ENCODE data around the gene ATP5F1D.

Gene ATP5F1D

DNA sequence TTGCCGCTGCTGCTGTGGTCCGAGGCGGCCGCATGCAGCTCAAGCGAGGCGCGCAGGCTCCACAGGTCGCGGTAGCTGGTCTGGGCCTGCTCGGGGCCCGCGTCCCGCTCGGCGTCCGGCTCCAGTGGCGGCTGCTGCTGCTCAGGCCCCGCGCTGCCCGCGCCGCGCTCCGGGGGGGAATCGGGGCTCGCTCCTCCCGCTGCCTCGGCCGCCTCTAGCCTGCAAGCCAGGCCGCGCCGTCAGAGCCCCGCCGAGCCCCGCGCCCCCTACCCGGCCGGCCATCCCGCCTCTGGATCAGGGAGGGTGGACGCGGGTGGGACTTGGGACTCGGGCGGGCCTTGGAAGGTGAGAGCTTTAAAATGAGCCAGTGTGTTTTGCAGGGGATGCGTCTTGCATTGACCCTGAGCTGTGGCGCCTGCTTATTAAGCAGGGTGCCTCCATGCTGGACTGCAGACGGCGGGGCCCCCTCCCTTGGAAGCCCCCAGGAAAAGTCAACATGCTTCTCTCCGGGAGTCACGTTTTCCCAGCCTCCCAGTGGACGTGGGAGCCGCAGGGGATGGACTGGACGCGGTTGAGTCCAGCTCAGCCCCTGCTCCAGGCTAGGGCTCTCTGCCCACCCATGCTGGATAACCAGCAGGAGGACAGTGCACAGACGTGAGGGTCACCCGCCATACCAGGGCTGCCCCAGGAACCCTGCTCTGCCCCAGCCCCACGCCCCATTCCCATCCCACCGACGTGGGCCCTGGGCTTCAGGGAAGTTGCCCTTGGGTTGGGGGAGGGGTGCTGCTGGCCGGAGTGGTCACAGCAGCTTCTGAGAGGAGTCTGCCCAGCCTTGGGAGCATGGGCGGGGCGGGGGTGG is 11.4 kb upstream of the ATP5F1D start:
- no peak overlapping the region for H3K9ac ChIP-seq (ENCODE audit: low read depth, low read length)
- no peaks in the 10 kb centered on the region for H3K27me3 ChIP-seq (ENCODE audit: insufficient read depth, low read length)
- H3K27ac ChIP-seq (ENCODE audit: low read length), result no peak overlapping the region
- H3K36me3 ChIP-seq (ENCODE audit: insufficient read depth, low read depth, low read length), result peaks cover 27% of the 10 kb centered on the region
- H3K4me3 ChIP-seq (ENCODE audit: low read length), result no peak overlapping the region
- H3K4me1 ChIP-seq (ENCODE audit: insufficient read depth, low read length), result no peaks in the 10 kb centered on the region
- no peaks in the 10 kb centered on the region for H3K9me3 ChIP-seq (ENCODE audit: insufficient read depth, low read depth, low read length)

- H3K4me1 ChIP-seq (ENCODE audit: insufficient read depth, low read length), result no peaks in the 10 kb centered on the region
- no peak overlapping the region for H3K9ac ChIP-seq (ENCODE audit: low read depth, low read length)
- H3K27ac ChIP-seq (ENCODE audit: low read length), result no peak overlapping the region
- H3K27me3 ChIP-seq (ENCODE audit: insufficient read depth, low read length), result no peaks in the 10 kb centered on the region
- H3K9me3 ChIP-seq (ENCODE audit: insufficient read depth, low read depth, low read length), result no peaks in the 10 kb centered on the region
- peaks cover 34% of the 10 kb centered on the region for H3K36me3 ChIP-seq (ENCODE audit: insufficient read depth, low read depth, low read length)
- H3K4me3 ChIP-seq (ENCODE audit: low read length), result no peak overlapping the region
Measured at GRCh38 chr19:1230783-1231489, 10.6 kb upstream of the ATP5F1D start.

DNA sequence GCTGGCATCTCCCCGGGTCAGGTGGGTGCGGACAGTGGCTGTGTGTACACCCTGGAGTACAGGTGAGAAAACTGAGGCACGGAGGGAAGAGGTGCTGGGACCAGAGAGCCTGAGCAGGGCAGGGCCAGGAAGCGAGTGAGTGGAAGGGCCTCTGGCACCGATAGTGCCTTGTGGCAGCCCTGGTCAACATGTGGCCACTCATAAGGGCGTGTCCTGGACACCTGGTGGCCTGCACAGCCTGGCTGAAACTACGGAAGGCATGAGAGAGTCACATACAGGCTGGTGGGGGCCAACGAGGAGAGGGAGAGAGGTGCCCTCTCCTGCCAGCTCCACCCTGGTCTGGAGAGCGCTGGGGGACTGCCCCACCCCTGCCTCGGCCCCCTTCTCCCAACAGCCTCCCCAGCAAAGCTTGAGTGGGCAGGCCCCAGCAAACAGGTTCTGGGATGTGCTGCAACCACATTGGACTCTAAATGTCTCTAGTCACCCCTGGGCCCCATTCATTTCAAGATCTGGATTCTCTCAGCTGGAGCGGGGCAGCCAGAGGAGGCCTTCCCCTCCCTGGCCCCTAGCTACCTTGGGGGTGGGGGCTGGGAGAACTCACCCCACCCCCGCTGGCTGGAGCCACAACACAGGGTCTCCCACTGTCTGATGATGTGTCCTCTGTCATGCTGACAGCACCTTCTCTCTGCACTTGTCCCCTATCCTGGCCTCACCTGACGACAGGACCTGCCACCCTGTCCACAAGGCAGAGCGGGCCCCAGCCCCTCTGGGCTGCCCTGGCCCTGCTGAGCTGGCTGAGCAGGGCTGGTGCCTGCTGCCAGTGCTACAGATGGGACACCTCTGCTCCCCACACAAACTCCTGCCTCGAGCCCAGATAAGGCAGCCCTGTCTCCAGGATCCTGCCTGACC is 9.6 kb upstream of the ATP5F1D start:
- Histone ChIP-seq H3K36me3 (ENCODE audit: insufficient read depth, low read depth, low read length) (peaks cover 30% of the 10 kb centered on the region), H3K4me3 (ENCODE audit: low read length) (no peak overlapping the region), H3K9ac (ENCODE audit: low read depth, low read length) (no peak overlapping the region), H3K27ac (ENCODE audit: low read length) (no peak overlapping the region), H3K4me1 (ENCODE audit: insufficient read depth, low read length) (no peaks in the 10 kb centered on the region), H3K9me3 (ENCODE audit: insufficient read depth, low read depth, low read length) (no peaks in the 10 kb centered on the region), H3K27me3 (ENCODE audit: insufficient read depth, low read length) (no peaks in the 10 kb centered on the region)

DNA sequence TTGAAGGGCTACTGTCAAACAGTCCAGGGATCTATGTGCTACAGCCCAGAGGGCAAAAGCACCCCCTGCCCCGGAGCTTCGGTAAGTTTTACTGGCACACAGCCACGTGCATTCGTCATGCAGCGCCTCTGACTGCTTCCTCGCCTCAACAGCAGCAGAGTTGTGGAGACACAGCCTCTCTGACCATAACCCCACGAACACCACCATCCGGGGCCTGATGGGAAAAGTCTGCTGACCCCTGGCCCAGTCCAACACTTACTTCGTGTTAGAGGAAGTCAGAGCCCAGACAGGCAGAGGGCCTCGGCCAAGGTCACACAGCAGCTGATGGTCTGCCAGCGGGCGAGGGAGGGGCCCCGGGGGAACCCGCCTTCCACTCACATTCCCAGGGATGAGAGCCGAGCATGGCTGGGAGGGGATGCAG is 8.9 kb upstream of the ATP5F1D start:
- no peak overlapping the region for H3K4me3 ChIP-seq (ENCODE audit: low read length)
- H3K27ac ChIP-seq (ENCODE audit: low read length), result no peak overlapping the region

DNA sequence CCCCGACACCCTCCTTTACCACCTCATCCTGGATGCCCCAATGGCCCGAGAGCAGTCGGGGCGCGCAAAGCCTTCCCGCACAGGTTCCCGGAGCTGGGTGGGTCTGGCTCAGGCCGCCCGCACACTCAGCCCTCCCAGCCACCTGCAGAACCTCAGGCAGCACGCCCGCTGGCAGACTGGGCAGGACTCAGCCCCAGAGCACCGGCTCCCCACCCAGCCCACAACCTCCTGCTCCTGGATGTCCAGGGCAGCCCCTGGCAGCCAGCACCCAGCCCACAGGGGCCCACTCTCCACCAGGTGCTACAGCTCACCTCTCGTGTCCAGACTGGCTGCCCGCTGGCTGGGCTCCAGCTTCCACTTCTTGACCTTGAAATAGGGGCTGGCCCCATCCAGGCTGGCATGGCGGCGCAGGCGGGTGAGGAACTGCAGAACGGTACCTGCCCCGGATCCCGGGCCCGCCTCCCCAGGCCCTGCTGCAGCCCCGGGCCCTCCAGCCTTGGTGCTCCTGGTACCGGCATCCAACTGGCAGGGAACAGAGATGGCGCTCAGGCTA is 8.4 kb upstream of the ATP5F1D start:
- Histone ChIP-seq H3K9ac (ENCODE audit: low read depth, low read length) (no peak overlapping the region), H3K36me3 (ENCODE audit: insufficient read depth, low read depth, low read length) (peaks cover 30% of the 10 kb centered on the region), H3K4me1 (ENCODE audit: insufficient read depth, low read length) (no peaks in the 10 kb centered on the region), H3K27ac (ENCODE audit: low read length) (no peak overlapping the region), H3K4me3 (ENCODE audit: low read length) (no peak overlapping the region), H3K9me3 (ENCODE audit: insufficient read depth, low read depth, low read length) (no peaks in the 10 kb centered on the region), H3K27me3 (ENCODE audit: insufficient read depth, low read length) (no peaks in the 10 kb centered on the region; the same call in 1 of the 2 replicates)

More for the DNA sequence above, 8.9 kb upstream of the ATP5F1D start:
- Histone ChIP-seq H3K27me3 (ENCODE audit: insufficient read depth, low read length) (no peaks in the 10 kb centered on the region), H3K4me1 (ENCODE audit: insufficient read depth, low read length) (no peaks in the 10 kb centered on the region), H3K36me3 (ENCODE audit: insufficient read depth, low read depth, low read length) (peaks cover 30% of the 10 kb centered on the region), H3K9ac (ENCODE audit: low read depth, low read length) (no peak overlapping the region), H3K9me3 (ENCODE audit: insufficient read depth, low read depth, low read length) (no peaks in the 10 kb centered on the region)

GRCh38 chr19:1234051-1234954 is 7.2 kb upstream of the ATP5F1D start:
- H3K27ac ChIP-seq (ENCODE audit: low read length), result no peak overlapping the region
- H3K4me3 ChIP-seq (ENCODE audit: low read length), result no peak overlapping the region

DNA sequence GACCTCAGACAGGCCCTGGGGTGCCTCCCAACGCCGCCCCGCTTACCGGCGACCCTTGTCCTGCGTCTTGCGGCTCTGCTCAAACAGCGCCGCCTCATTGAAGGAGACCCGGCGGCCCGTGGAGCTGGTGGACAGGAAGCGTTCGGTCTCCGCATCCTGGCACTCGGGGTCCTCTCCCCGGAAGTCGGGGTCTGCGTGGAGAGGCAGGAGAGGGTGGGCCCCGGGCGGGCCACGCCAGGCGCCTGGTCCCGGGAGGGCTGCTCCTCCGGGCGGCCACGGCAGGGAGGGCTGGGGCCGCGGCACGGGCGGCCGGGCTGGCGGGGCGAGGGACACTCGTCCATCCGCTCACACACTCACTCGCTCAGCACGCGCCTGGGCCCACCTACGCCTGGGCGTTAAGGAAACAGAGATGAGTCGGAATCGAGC is 6.6 kb upstream of the ATP5F1D start:
- H3K4me1 ChIP-seq (ENCODE audit: insufficient read depth, low read length), result no peaks in the 10 kb centered on the region
- H3K27ac ChIP-seq (ENCODE audit: low read length), result no peak overlapping the region
- H3K9ac ChIP-seq (ENCODE audit: low read depth, low read length), result no peak overlapping the region
- H3K4me3 ChIP-seq (ENCODE audit: low read length), result no peak overlapping the region
- peaks cover 30% of the 10 kb centered on the region for H3K36me3 ChIP-seq (ENCODE audit: insufficient read depth, low read depth, low read length)
- no peaks in the 10 kb centered on the region; the same call in 1 of the 2 replicates for H3K27me3 ChIP-seq (ENCODE audit: insufficient read depth, low read length)
- no peaks in the 10 kb centered on the region for H3K9me3 ChIP-seq (ENCODE audit: insufficient read depth, low read depth, low read length)

More at GRCh38 chr19:1234051-1234954, 7.2 kb upstream of the ATP5F1D start:
- no peaks in the 10 kb centered on the region for H3K4me1 ChIP-seq (ENCODE audit: insufficient read depth, low read length)
- H3K9ac ChIP-seq (ENCODE audit: low read depth, low read length), result no peak overlapping the region
- peaks cover 30% of the 10 kb centered on the region for H3K36me3 ChIP-seq (ENCODE audit: insufficient read depth, low read depth, low read length)
- H3K9me3 ChIP-seq (ENCODE audit: insufficient read depth, low read depth, low read length), result no peaks in the 10 kb centered on the region
- H3K27me3 ChIP-seq (ENCODE audit: insufficient read depth, low read length), result no peaks in the 10 kb centered on the region; the same call in 1 of the 2 replicates

DNA sequence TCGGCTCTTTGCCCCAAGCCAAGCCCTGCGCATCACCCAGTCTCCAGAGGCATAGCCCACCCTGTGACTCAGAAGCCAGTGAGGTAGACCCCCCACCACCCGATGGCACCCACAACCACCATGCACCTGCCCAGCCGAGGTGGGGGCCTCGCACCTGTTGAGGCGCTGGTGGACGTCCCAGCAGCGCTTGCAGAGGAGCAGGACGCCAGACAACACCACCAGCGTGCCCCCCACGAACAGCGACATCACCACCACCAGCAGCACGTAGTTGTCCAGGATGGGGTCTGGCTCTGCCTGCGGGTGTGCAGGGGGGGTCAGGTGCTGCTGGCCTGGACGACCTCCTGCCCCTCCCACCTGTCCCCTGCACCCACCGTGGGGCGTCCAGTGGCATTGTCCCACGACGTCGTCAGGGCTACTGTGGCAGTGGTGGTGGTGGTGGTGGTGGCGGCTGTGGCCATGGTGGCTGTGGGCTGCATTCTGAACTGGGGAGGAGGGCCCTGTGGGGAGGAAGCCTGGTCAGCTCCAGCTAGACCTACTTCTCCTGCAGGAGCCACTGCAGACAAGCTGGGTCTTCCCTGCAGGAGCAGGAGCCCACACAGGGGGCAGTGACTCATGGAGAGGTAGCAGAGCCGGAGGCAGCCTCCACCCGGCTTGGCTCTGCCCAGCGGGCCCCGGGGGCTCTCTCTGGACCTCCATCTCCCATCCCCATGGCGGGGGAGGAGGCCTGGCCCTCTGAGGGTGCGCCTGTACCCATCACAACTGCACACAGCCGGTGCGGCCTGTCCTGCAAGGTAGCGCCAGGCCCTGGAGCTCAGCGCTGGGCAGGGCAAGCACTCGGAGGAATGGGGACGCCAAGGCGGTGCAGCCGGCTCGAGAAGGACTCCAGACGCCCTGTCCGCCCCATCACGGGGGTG is 5.7 kb upstream of the ATP5F1D start:
- H3K36me3 ChIP-seq (ENCODE audit: insufficient read depth, low read depth, low read length), result peaks cover 30% of the 10 kb centered on the region
- H3K4me3 ChIP-seq (ENCODE audit: low read length), result peak overlapping the region; percentile 62
- H3K27ac ChIP-seq (ENCODE audit: low read length), result no peak overlapping the region
- no peaks in the 10 kb centered on the region for H3K4me1 ChIP-seq (ENCODE audit: insufficient read depth, low read length)
- H3K27me3 ChIP-seq (ENCODE audit: insufficient read depth, low read length), result no peaks in the 10 kb centered on the region; the same call in 1 of the 2 replicates
- H3K9ac ChIP-seq (ENCODE audit: low read depth, low read length), result no peak overlapping the region
- H3K9me3 ChIP-seq (ENCODE audit: insufficient read depth, low read depth, low read length), result no peaks in the 10 kb centered on the region

GRCh38 chr19:1236576-1236975 is 5.0 kb upstream of the ATP5F1D start:
- no peak overlapping the region for H3K27ac ChIP-seq (ENCODE audit: low read length)

More at GRCh38 chr19:1236576-1236975, 5.0 kb upstream of the ATP5F1D start:
- H3K9ac ChIP-seq (ENCODE audit: low read depth, low read length), result no peak overlapping the region; the same call in none of the 2 replicates
- H3K9me3 ChIP-seq (ENCODE audit: insufficient read depth, low read depth, low read length), result no peaks in the 10 kb centered on the region
- H3K4me3 ChIP-seq (ENCODE audit: low read length), result peak overlapping the region; percentile 74
- no peaks in the 10 kb centered on the region for H3K4me1 ChIP-seq (ENCODE audit: insufficient read depth, low read length)
- peaks cover 29% of the 10 kb centered on the region for H3K36me3 ChIP-seq (ENCODE audit: insufficient read depth, low read depth, low read length)
- H3K27me3 ChIP-seq (ENCODE audit: insufficient read depth, low read length), result no peaks in the 10 kb centered on the region; the same call in 1 of the 2 replicates
